ENCODE data around the gene ARHGEF35. TPM values are rescaled to one million over a fixed set of nuclear protein-coding genes. Genes with fewer than 3 reads are reported as not detected.
"Not testable (repeated sequence)": the region's sequence is repeated elsewhere in the genome, so short reads cannot be mapped to it uniquely, and the experiment has no call there.

The ARHGEF35 gene
- total and polyA plus RNA-seq, 2 experiments from 2014 or later, result 21.4 to 27.6 TPM

DNA sequence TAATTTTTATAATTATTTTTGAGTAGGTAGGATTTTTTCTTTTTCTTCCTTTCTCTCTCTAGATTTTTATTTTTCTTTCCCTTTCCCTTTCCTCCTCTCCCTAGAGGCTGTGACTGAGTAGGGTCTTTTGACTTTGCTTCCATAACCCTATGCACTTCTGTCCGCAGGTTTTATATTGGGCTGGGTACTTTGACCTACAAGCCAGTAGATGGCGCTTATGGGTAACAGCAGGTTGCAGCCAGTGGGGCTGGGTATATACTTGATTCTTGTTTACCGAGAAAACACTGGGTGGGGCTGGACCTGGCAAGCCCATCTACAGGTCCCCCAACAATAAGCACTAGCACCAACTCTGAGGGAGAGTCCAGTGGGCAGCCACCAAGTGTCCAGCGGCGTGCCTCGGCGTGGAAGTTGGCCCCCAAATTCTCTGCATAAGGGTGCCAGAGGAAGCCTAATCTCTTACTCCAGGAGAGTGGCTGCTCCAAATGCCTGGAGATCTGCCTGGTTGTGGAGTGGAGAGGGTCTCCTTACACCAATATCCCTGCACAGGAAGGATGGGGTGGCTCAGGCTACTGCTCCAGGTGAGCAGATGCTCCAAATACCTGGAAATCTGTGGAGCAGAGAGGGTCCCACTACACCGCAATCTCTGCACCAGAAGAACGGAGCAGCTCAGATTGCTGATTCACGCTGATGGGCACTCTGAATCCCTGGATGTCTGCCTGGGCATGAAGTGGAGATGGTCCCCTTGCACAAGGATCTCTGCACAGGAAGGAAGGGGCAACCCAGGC lies 17.1 kb downstream of the ARHGEF35 start:
- H3K27ac ChIP-seq (ENCODE audit: low read depth); H3K27me3 ChIP-seq (ENCODE audit: insufficient read depth); H3K4me2 ChIP-seq; H3K36me3 Mint-ChIP-seq (ENCODE audit: low read depth); H3K36me3 ChIP-seq (ENCODE audit: insufficient read depth); H3K79me2 ChIP-seq (replicated peaks; ENCODE audit: insufficient read depth); H3K9me2 ChIP-seq (ENCODE audit: insufficient read depth); H3K27ac Mint-ChIP-seq; H4K20me1 ChIP-seq (replicated peaks; ENCODE audit: insufficient read depth); H3F3A ChIP-seq (replicated peaks; ENCODE audit: low read depth); H3K4me1 Mint-ChIP-seq; H3K4me3 ChIP-seq; H3K27me3 Mint-ChIP-seq (ENCODE audit: insufficient read depth, low read depth, poor library complexity); H2AFZ ChIP-seq; H3K4me3 Mint-ChIP-seq; H3K9me3 Mint-ChIP-seq; H3K4me1 ChIP-seq (ENCODE audit: insufficient read depth): not testable (repeated sequence)
- ATAC-seq (peak; percentile 100), DNase-seq (ENCODE audit: low spot score) (peak; percentile 66)
- TF ChIP-seq, protein P1, sequence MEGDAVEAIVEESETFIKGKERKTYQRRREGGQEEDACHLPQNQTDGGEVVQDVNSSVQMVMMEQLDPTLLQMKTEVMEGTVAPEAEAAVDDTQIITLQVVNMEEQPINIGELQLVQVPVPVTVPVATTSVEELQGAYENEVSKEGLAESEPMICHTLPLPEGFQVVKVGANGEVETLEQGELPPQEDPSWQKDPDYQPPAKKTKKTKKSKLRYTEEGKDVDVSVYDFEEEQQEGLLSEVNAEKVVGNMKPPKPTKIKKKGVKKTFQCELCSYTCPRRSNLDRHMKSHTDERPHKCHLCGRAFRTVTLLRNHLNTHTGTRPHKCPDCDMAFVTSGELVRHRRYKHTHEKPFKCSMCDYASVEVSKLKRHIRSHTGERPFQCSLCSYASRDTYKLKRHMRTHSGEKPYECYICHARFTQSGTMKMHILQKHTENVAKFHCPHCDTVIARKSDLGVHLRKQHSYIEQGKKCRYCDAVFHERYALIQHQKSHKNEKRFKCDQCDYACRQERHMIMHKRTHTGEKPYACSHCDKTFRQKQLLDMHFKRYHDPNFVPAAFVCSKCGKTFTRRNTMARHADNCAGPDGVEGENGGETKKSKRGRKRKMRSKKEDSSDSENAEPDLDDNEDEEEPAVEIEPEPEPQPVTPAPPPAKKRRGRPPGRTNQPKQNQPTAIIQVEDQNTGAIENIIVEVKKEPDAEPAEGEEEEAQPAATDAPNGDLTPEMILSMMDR (conservative IDR thresholded peaks at IDR 0.05; ENCODE audit: low read depth in 2 of 2), result peak; percentile 67 to 88

DNA sequence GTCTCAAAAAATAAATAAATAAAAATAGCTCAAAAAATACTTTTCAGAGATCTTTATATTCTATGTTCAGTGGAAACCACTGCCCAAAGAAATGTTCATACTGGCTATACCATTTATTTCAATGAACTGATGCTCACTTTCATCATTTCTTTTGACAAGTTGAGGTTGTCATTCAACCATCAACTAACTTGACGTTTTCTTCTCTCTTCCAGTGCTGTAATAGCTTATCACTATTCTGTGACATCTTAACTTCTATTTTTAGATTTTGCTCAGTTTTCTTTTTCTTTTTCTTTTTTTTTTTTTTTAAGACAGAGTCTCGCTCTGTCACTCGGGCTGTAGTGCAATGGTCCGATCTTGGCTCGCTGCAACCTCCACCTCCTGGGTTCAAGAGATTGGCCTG lies 21.0 kb downstream of the ARHGEF35 start:
- Mint-ChIP-seq H3K27ac (no peak overlapping the region), H3K4me1 (peaks cover 7% of the 10 kb centered on the region; the same call in 2 of the 3 replicates), H3K27me3 (ENCODE audit: insufficient read depth, low read depth, poor library complexity) (no peaks in the 10 kb centered on the region), H3K36me3 (ENCODE audit: low read depth) (peaks cover 12% of the 10 kb centered on the region), H3K9me3 (peaks cover 10% of the 10 kb centered on the region; the same call in 2 of the 3 replicates), H3K4me3 (no peak overlapping the region)
- no peaks in the 10 kb centered on the region for H3K4me1 ChIP-seq (ENCODE audit: insufficient read depth)
- no peak overlapping the region for H3K27ac ChIP-seq (ENCODE audit: low read depth)
- H3K4me3 ChIP-seq, result no peak overlapping the region
- H3K9me2 ChIP-seq (ENCODE audit: insufficient read depth), result no peaks in the 10 kb centered on the region
- no peaks in the 10 kb centered on the region for H3K27me3 ChIP-seq (ENCODE audit: insufficient read depth)
- no peaks in the 10 kb centered on the region for H3K79me2 ChIP-seq (replicated peaks; ENCODE audit: insufficient read depth)
- no peak for DNase-seq (ENCODE audit: low spot score)
- H3F3A ChIP-seq (replicated peaks; ENCODE audit: low read depth), result no peaks in the 10 kb centered on the region
- no peaks in the 10 kb centered on the region for H3K36me3 ChIP-seq (ENCODE audit: insufficient read depth)
- H3K4me2 ChIP-seq, result no peak overlapping the region
- H4K20me1 ChIP-seq (replicated peaks; ENCODE audit: insufficient read depth), result no peaks in the 10 kb centered on the region
- H2AFZ ChIP-seq, result no peak overlapping the region
- ATAC-seq, result no peak
- TF ChIP-seq ZNF114 (CRISPR knock-in tag; IDR thresholded peaks at IDR 0.05), result no peak
- TF ChIP-seq, protein P2, sequence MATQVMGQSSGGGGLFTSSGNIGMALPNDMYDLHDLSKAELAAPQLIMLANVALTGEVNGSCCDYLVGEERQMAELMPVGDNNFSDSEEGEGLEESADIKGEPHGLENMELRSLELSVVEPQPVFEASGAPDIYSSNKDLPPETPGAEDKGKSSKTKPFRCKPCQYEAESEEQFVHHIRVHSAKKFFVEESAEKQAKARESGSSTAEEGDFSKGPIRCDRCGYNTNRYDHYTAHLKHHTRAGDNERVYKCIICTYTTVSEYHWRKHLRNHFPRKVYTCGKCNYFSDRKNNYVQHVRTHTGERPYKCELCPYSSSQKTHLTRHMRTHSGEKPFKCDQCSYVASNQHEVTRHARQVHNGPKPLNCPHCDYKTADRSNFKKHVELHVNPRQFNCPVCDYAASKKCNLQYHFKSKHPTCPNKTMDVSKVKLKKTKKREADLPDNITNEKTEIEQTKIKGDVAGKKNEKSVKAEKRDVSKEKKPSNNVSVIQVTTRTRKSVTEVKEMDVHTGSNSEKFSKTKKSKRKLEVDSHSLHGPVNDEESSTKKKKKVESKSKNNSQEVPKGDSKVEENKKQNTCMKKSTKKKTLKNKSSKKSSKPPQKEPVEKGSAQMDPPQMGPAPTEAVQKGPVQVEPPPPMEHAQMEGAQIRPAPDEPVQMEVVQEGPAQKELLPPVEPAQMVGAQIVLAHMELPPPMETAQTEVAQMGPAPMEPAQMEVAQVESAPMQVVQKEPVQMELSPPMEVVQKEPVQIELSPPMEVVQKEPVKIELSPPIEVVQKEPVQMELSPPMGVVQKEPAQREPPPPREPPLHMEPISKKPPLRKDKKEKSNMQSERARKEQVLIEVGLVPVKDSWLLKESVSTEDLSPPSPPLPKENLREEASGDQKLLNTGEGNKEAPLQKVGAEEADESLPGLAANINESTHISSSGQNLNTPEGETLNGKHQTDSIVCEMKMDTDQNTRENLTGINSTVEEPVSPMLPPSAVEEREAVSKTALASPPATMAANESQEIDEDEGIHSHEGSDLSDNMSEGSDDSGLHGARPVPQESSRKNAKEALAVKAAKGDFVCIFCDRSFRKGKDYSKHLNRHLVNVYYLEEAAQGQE (IDR thresholded peaks at IDR 0.05; ENCODE audit: unreplicated experiment), result no peak
- TF ChIP-seq, protein P3, sequence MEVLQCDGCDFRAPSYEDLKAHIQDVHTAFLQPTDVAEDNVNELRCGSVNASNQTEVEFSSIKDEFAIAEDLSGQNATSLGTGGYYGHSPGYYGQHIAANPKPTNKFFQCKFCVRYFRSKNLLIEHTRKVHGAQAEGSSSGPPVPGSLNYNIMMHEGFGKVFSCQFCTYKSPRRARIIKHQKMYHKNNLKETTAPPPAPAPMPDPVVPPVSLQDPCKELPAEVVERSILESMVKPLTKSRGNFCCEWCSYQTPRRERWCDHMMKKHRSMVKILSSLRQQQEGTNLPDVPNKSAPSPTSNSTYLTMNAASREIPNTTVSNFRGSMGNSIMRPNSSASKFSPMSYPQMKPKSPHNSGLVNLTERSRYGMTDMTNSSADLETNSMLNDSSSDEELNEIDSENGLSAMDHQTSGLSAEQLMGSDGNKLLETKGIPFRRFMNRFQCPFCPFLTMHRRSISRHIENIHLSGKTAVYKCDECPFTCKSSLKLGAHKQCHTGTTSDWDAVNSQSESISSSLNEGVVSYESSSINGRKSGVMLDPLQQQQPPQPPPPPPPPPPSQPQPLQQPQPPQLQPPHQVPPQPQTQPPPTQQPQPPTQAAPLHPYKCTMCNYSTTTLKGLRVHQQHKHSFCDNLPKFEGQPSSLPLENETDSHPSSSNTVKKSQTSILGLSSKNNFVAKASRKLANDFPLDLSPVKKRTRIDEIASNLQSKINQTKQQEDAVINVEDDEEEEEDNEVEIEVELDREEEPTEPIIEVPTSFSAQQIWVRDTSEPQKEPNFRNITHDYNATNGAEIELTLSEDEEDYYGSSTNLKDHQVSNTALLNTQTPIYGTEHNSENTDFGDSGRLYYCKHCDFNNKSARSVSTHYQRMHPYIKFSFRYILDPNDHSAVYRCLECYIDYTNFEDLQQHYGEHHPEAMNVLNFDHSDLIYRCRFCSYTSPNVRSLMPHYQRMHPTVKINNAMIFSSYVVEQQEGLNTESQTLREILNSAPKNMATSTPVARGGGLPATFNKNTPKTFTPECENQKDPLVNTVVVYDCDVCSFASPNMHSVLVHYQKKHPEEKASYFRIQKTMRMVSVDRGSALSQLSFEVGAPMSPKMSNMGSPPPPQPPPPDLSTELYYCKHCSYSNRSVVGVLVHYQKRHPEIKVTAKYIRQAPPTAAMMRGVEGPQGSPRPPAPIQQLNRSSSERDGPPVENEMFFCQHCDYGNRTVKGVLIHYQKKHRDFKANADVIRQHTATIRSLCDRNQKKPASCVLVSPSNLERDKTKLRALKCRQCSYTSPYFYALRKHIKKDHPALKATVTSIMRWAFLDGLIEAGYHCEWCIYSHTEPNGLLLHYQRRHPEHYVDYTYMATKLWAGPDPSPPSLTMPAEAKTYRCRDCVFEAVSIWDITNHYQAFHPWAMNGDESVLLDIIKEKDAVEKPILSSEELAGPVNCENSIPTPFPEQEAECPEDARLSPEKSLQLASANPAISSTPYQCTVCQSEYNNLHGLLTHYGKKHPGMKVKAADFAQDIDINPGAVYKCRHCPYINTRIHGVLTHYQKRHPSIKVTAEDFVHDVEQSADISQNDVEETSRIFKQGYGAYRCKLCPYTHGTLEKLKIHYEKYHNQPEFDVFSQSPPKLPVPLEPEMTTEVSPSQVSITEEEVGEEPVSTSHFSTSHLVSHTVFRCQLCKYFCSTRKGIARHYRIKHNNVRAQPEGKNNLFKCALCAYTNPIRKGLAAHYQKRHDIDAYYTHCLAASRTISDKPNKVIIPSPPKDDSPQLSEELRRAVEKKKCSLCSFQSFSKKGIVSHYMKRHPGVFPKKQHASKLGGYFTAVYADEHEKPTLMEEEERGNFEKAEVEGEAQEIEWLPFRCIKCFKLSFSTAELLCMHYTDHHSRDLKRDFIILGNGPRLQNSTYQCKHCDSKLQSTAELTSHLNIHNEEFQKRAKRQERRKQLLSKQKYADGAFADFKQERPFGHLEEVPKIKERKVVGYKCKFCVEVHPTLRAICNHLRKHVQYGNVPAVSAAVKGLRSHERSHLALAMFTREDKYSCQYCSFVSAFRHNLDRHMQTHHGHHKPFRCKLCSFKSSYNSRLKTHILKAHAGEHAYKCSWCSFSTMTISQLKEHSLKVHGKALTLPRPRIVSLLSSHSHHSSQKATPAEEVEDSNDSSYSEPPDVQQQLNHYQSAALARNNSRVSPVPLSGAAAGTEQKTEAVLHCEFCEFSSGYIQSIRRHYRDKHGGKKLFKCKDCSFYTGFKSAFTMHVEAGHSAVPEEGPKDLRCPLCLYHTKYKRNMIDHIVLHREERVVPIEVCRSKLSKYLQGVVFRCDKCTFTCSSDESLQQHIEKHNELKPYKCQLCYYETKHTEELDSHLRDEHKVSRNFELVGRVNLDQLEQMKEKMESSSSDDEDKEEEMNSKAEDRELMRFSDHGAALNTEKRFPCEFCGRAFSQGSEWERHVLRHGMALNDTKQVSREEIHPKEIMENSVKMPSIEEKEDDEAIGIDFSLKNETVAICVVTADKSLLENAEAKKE (CRISPR knock-in tag; IDR thresholded peaks at IDR 0.05), result no peak
- TF ChIP-seq STAT1 (IDR thresholded peaks at IDR 0.05; ENCODE audit: unreplicated experiment), result no peak
- TF ChIP-seq CREB1 (CRISPR knock-in tag; IDR thresholded peaks at IDR 0.05; ENCODE audit: low read depth), result no peak
- no peak for TF ChIP-seq POLR2AphosphoS5 (IDR thresholded peaks at IDR 0.05; ENCODE audit: low read depth)
- no peak for TF ChIP-seq NANOG (IDR thresholded peaks at IDR 0.05; ENCODE audit: borderline replicate concordance)
- TF ChIP-seq ZNF331 (CRISPR knock-in tag; IDR thresholded peaks at IDR 0.05; ENCODE audit: low read depth), result no peak
- no peak for TF ChIP-seq EZH2phosphoT487 (IDR thresholded peaks at IDR 0.05; ENCODE audit: unreplicated experiment)
